ENCODE measurements around the gene MAD1L1.

MAD1L1 gene

GRCh38 chr7:2030475-2031450, 202.0 kb downstream of the MAD1L1 start:
- DNase-seq (ENCODE audit: low spot score), result no peak

- no peak for DNase-seq (ENCODE audit: low spot score)
These were observed 202.8 kb downstream of the MAD1L1 start for GRCh38 chr7:2029936-2030335.

GRCh38 chr7:2029211-2029905, 203.4 kb downstream of the MAD1L1 start:
- DNase-seq (ENCODE audit: low spot score), result no peak

GRCh38 chr7:2028733-2029132, 204.0 kb downstream of the MAD1L1 start:
- DNase-seq (ENCODE audit: low spot score), result no peak

- DNase-seq (ENCODE audit: low spot score), result no peak
These were observed 207.6 kb downstream of the MAD1L1 start for GRCh38 chr7:2025188-2025587.

GRCh38 chr7:2024567-2024918, 208.2 kb downstream of the MAD1L1 start:
- DNase-seq (ENCODE audit: low spot score), result no peak

GRCh38 chr7:2023877-2024566, 208.7 kb downstream of the MAD1L1 start:
- DNase-seq (ENCODE audit: low spot score), result no peak

GRCh38 chr7:2022737-2023250, 210.0 kb downstream of the MAD1L1 start:
- DNase-seq (ENCODE audit: low spot score), result no peak

GRCh38 chr7:2022021-2022409, 210.7 kb downstream of the MAD1L1 start:
- DNase-seq (ENCODE audit: low spot score), result no peak

- DNase-seq (ENCODE audit: low spot score), result no peak
These were observed 212.8 kb downstream of the MAD1L1 start for GRCh38 chr7:2019711-2020511.

- DNase-seq (ENCODE audit: low spot score), result no peak
These were observed 213.4 kb downstream of the MAD1L1 start for GRCh38 chr7:2019461-2019710.

- no peak for DNase-seq (ENCODE audit: low spot score)
These were observed 213.9 kb downstream of the MAD1L1 start for GRCh38 chr7:2018569-2019460.

- no peak for DNase-seq (ENCODE audit: low spot score)
These were observed 214.7 kb downstream of the MAD1L1 start for GRCh38 chr7:2017914-2018568.

GRCh38 chr7:2017481-2017891, 215.3 kb downstream of the MAD1L1 start:
- DNase-seq (ENCODE audit: low spot score), result no peak

GRCh38 chr7:2016761-2017480, 215.8 kb downstream of the MAD1L1 start:
- no peak for DNase-seq (ENCODE audit: low spot score)

- no peak for DNase-seq (ENCODE audit: low spot score)
These were observed 216.6 kb downstream of the MAD1L1 start for GRCh38 chr7:2016021-2016631.

GRCh38 chr7:2015251-2015871, 217.4 kb downstream of the MAD1L1 start:
- no peak for DNase-seq (ENCODE audit: low spot score)

- no peak for DNase-seq (ENCODE audit: low spot score)
These were observed 218.1 kb downstream of the MAD1L1 start for GRCh38 chr7:2014391-2015241.
